ENCODE results near the gene LRTM2.

LRTM2 gene

DNA sequence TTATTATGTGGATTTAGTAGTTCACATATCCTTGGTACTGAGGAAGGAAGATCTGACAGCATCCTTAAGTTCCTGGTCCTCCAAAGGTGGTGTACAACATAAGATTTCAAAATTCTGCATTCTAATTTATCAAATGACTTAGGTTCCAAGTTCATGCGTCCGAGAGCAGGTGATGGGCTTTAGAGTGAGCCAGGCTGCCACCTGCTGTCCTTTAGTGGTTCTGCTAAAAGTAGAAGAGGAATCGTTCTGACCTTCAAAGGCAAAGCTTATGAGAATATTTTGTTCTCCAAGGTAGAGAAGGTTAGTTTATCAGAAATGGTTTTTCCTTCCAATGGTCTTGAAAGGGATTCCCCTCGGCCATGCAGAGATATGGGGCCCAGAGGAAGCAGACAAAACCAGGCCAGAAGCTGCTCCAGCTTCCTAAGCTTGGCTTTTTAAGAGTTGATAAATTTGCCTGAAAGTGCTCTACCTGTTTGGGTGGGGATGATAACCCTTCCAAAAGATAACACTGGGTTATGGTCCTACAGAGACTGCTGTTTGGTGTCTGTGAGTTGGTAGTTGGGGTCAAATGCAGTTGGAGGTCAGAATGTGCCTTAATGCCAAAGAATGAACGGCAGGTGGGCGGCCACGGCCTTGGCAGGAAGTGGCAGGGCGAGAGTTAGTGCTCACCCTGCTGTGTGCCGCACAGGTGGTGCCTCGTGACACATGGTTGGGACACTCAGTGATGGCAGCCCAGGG lies 29.1 kb upstream of the LRTM2 start:
- Histone ChIP-seq H3K27ac (ENCODE audit: low read depth, low read length, severe bottlenecking) (no peak overlapping the region), H3K36me3 (ENCODE audit: control insufficient read depth, insufficient read depth, low read length) (peaks cover 20% of the 10 kb centered on the region), H3K4me1 (ENCODE audit: control insufficient read depth, insufficient read depth, low read length, poor library complexity, severe bottlenecking) (peaks cover 7% of the 10 kb centered on the region), H3K4me3 (ENCODE audit: extremely low read depth, insufficient read depth, low read length, poor library complexity, severe bottlenecking) (no peak overlapping the region), H3K9me3 (ENCODE audit: control insufficient read depth, low read length) (no peaks in the 10 kb centered on the region)
- WGBS, 2 experiments (ENCODE audit: insufficient coverage in 2 of 2), result 69 to 71% methylated on average over 9 of the region's 10 CpGs

DNA sequence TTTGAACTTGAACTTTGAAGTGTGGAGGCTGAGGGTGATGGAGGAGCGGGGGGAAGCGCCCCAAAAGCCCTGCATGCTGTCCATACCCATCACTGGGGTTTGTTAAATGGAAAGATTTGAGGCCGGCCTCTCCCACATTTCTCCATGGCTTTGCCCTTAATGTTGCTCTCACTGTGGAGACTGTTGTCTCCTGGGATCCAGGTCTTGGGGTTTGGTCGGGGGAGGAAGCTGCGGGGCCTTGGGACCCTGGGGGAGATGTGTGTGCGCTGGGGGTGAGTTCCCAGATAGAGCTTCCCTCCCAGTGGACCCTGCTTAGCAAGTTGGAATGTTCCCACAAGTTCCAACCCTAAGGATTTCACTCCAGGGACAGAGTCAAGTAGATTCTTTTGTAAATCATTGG lies 28.0 kb upstream of the LRTM2 start:
- H3K27ac ChIP-seq (ENCODE audit: low read depth, low read length, severe bottlenecking), result no peak overlapping the region
- 95 to 100% methylated on average over 2 to 4 of the region's 6 CpGs for WGBS, 2 experiments (ENCODE audit: insufficient coverage in 2 of 2)
- peaks cover 7% of the 10 kb centered on the region for H3K4me1 ChIP-seq (ENCODE audit: control insufficient read depth, insufficient read depth, low read length, poor library complexity, severe bottlenecking)
- peaks cover 8% of the 10 kb centered on the region for H3K36me3 ChIP-seq (ENCODE audit: control insufficient read depth, insufficient read depth, low read length)
- no peaks in the 10 kb centered on the region for H3K9me3 ChIP-seq (ENCODE audit: control insufficient read depth, low read length)
- H3K4me3 ChIP-seq (ENCODE audit: extremely low read depth, insufficient read depth, low read length, poor library complexity, severe bottlenecking), result no peak overlapping the region

- H3K9me3 ChIP-seq (ENCODE audit: control insufficient read depth, low read length), result no peaks in the 10 kb centered on the region
- no peaks in the 10 kb centered on the region for H3K36me3 ChIP-seq (ENCODE audit: control insufficient read depth, insufficient read depth, low read length)
- peaks cover 7% of the 10 kb centered on the region for H3K4me1 ChIP-seq (ENCODE audit: control insufficient read depth, insufficient read depth, low read length, poor library complexity, severe bottlenecking)
- WGBS, 2 experiments (ENCODE audit: insufficient coverage in 2 of 2), result 92 to 93% methylated on average over 22 to 23 of the region's 26 CpGs
- no peak overlapping the region for H3K27ac ChIP-seq (ENCODE audit: low read depth, low read length, severe bottlenecking)
- no peak overlapping the region for H3K4me3 ChIP-seq (ENCODE audit: extremely low read depth, insufficient read depth, low read length, poor library complexity, severe bottlenecking)
Measured at GRCh38 chr12:1793426-1794210, 26.7 kb upstream of the LRTM2 start.

- H3K4me3 ChIP-seq (ENCODE audit: extremely low read depth, insufficient read depth, low read length, poor library complexity, severe bottlenecking), result no peak overlapping the region
- no peaks in the 10 kb centered on the region for H3K9me3 ChIP-seq (ENCODE audit: control insufficient read depth, low read length)
- H3K27ac ChIP-seq (ENCODE audit: low read depth, low read length, severe bottlenecking), result no peak overlapping the region
- 93 to 95% methylated on average over 14 to 15 of the region's 15 CpGs for WGBS, 2 experiments (ENCODE audit: insufficient coverage in 2 of 2)
- H3K36me3 ChIP-seq (ENCODE audit: control insufficient read depth, insufficient read depth, low read length), result no peaks in the 10 kb centered on the region
- H3K4me1 ChIP-seq (ENCODE audit: control insufficient read depth, insufficient read depth, low read length, poor library complexity, severe bottlenecking), result peaks cover 7% of the 10 kb centered on the region
Measured at GRCh38 chr12:1794440-1795090, 25.8 kb upstream of the LRTM2 start.

- 89 to 90% methylated on average over 12 to 17 of the region's 19 CpGs for WGBS, 2 experiments (ENCODE audit: insufficient coverage in 2 of 2)
- H3K4me3 ChIP-seq (ENCODE audit: extremely low read depth, insufficient read depth, low read length, poor library complexity, severe bottlenecking), result no peak overlapping the region
Measured at GRCh38 chr12:1795221-1795784, 25.1 kb upstream of the LRTM2 start.

DNA sequence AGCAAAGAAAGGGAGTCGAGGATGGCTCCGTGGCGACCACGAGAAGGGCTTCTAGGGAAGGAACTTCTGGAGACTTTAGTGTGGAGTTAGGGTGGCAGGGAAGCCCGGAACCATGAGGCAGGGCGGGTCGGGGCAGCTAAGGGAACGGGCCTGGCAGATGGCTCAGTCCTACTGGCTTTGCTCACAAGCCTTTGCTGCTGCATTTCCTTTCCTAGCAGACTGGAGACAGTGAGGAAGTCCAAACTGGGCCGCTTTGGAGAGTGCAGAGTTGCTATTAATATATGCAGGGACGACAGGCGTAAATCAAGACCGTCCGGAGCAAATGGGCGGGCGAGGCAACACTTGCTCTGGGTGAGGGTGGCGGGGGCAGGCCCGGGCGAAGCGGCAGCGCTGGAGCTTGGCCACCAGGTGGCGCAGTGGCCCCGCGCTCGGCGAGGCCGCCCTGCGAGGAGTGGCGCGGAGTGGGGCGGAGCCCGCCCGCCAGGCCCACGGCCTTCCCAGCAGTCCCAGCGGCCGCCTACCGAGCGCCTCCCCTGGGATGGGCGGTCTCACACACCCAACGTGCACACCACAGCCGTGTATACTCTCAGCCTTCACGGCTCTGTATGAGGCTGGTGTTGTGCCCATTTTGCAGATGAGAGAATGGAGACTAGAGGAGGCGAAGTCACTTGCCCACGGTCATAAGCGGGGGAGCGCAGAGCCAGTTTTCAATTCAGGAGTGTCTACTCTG lies 24.4 kb upstream of the LRTM2 start:
- H3K9me3 ChIP-seq (ENCODE audit: control insufficient read depth, low read length), result no peaks in the 10 kb centered on the region
- 23 to 32% methylated on average over 34 to 45 of the region's 45 CpGs for WGBS, 2 experiments (ENCODE audit: insufficient coverage in 2 of 2)
- H3K36me3 ChIP-seq (ENCODE audit: control insufficient read depth, insufficient read depth, low read length), result no peaks in the 10 kb centered on the region
- H3K4me1 ChIP-seq (ENCODE audit: control insufficient read depth, insufficient read depth, low read length, poor library complexity, severe bottlenecking), result peaks cover 7% of the 10 kb centered on the region
- H3K4me3 ChIP-seq (ENCODE audit: extremely low read depth, insufficient read depth, low read length, poor library complexity, severe bottlenecking), result peak overlapping the region; percentile 14
- H3K27ac ChIP-seq (ENCODE audit: low read depth, low read length, severe bottlenecking), result no peak overlapping the region

More at GRCh38 chr12:1795221-1795784, 25.1 kb upstream of the LRTM2 start:
- no peak overlapping the region for H3K27ac ChIP-seq (ENCODE audit: low read depth, low read length, severe bottlenecking)
- peaks cover 7% of the 10 kb centered on the region for H3K4me1 ChIP-seq (ENCODE audit: control insufficient read depth, insufficient read depth, low read length, poor library complexity, severe bottlenecking)
- no peaks in the 10 kb centered on the region for H3K9me3 ChIP-seq (ENCODE audit: control insufficient read depth, low read length)
- no peaks in the 10 kb centered on the region for H3K36me3 ChIP-seq (ENCODE audit: control insufficient read depth, insufficient read depth, low read length)

DNA sequence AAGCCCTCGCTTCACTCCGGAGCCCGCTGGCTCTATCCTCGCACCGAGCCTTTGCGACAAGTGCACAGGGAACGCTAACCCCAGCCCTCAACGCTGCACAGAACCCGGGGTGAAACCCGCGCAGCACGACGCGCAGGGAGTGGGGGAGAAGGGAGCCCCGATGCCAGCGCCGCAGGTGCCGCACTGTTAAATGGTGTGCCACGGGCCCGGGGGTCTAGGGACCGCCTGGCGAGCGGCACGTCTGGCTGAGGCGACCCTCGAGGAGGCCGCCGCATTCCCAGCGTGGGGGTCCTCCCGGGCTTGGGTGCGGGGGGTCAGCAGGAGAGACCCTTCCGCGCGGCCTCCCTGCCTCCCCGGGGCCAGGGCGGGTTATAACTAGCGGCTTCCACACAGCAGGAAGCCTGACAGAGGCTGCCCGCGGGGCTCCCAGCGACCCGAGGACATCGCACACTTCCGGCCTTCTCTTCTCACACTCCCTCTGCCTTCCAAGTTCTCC lies 23.8 kb upstream of the LRTM2 start:
- WGBS, 2 experiments (ENCODE audit: insufficient coverage in 2 of 2), result 77 to 83% methylated on average over 30 to 43 of the region's 43 CpGs
- peaks cover 7% of the 10 kb centered on the region for H3K4me1 ChIP-seq (ENCODE audit: control insufficient read depth, insufficient read depth, low read length, poor library complexity, severe bottlenecking)
- H3K9me3 ChIP-seq (ENCODE audit: control insufficient read depth, low read length), result no peaks in the 10 kb centered on the region
- H3K4me3 ChIP-seq (ENCODE audit: extremely low read depth, insufficient read depth, low read length, poor library complexity, severe bottlenecking), result peak overlapping the region; percentile 14
- no peaks in the 10 kb centered on the region for H3K36me3 ChIP-seq (ENCODE audit: control insufficient read depth, insufficient read depth, low read length)
- no peak overlapping the region for H3K27ac ChIP-seq (ENCODE audit: low read depth, low read length, severe bottlenecking)

DNA sequence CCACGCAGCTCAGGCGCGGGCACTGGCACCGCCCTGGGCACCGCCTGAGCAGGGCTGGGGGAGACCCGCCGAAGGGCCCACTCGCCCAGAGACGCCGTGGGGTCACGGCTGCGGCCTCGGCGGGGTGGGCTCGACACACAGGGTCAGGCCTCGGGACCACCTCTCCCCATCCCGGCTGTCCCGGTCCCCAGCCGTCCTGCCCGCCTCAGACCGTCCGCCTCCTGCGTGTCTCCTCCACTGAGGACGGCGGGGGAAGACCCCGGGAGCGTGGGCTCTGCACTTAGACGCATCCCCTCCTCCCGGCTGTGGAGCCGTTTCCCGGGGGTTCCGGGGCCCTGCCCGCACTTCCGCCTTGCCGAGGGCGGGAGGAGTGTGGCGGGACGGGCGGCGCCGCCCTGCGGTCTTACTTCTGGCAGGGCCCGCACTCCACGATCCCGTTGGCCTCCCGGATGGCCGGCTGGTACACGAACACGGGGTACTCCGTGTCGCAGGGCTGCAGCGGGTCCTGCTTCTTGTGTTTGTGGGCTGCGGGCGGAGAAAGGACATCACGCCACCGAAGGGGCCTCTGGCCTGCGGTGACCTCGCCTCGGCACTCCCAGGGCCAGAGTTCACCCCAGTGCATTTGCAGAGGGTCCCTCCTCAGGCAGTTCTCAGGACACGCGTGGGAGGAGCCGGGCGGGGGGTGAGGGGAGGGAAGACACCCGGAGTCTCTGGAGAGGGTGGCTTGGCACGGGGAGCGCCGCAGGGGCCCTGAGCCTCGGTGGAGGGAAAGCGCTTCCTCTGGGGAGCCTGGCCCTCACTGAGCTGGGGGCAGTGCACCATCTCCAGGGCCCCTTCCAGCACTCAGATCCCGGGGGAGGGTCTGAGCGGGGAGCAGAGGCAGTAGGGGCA lies 23.1 kb upstream of the LRTM2 start:
- H3K27ac ChIP-seq (ENCODE audit: low read depth, low read length, severe bottlenecking), result no peak overlapping the region
- H3K4me1 ChIP-seq (ENCODE audit: control insufficient read depth, insufficient read depth, low read length, poor library complexity, severe bottlenecking), result peaks cover 7% of the 10 kb centered on the region
- WGBS, 2 experiments (ENCODE audit: insufficient coverage in 2 of 2), result 82 to 87% methylated on average over 54 to 60 of the region's 71 CpGs
- no peaks in the 10 kb centered on the region for H3K36me3 ChIP-seq (ENCODE audit: control insufficient read depth, insufficient read depth, low read length)
- H3K4me3 ChIP-seq (ENCODE audit: extremely low read depth, insufficient read depth, low read length, poor library complexity, severe bottlenecking), result no peak overlapping the region
- no peaks in the 10 kb centered on the region for H3K9me3 ChIP-seq (ENCODE audit: control insufficient read depth, low read length)

DNA sequence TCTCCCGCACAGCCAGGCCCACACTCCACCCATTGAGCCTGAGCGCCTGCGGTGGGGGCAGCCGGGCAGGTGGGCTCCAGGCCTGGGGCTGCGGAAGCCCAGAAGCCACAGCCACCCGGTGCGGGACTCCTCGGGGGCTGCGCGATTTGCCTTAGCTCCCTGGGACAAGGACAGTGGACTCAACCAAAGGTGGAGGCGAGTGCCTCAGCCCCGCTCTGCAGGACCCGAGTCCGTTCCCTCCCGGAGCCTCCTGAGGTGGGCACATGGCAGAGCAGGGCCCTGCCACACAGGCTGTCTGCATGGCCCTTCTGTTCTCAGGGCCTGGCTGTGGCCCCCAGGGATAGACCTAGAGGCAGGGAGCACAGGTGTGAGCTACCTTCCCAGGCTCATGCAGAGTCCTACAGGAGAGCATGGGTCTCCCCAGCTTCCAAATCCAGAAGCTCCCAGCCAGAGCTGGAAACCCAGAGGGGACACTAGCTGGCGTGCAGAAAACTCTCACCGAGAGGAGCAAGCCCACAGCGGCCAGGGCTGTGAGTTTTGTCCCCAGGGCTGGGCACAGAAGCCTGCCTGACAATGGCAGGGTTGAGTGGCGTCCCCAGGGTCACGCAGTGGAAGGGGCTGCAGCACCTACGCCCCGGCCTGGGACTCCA lies 22.2 kb upstream of the LRTM2 start:
- peaks cover 5% of the 10 kb centered on the region for H3K4me1 ChIP-seq (ENCODE audit: control insufficient read depth, insufficient read depth, low read length, poor library complexity, severe bottlenecking)
- H3K27ac ChIP-seq (ENCODE audit: low read depth, low read length, severe bottlenecking), result no peak overlapping the region
- H3K9me3 ChIP-seq (ENCODE audit: control insufficient read depth, low read length), result no peaks in the 10 kb centered on the region
- no peak overlapping the region for H3K4me3 ChIP-seq (ENCODE audit: extremely low read depth, insufficient read depth, low read length, poor library complexity, severe bottlenecking)
- WGBS, 2 experiments (ENCODE audit: insufficient coverage in 2 of 2), result 89% methylated on average over 22 of the region's 22 CpGs
- no peaks in the 10 kb centered on the region for H3K36me3 ChIP-seq (ENCODE audit: control insufficient read depth, insufficient read depth, low read length)
